Activated T-cell treated with anti-CD3 and anti-CD28 coated beads, Interleukin-2, amount 50 U/mL, for 1 hour (primary cell): ENCODE data around the gene TXLNG.
"Not testable (repeated sequence)": the region's sequence is repeated elsewhere in the genome, so short reads cannot be mapped to it uniquely, and the experiment has no call there.

Source experiments
- DNase-seq: peaks from one replicate; pipeline ENCODE4 v3.0.0-alpha.2; 2020

The TXLNG gene

GRCh38 chrX:16839219-16839851 lies 53.1 kb downstream of the TXLNG start:
- DNase-seq = no peak

GRCh38 chrX:16839852-16840460 lies 53.7 kb downstream of the TXLNG start:
- DNase-seq = no peak

GRCh38 chrX:16842684-16843083 lies 56.4 kb downstream of the TXLNG start:
- DNase-seq = no peak

GRCh38 chrX:16843208-16843909 lies 57.1 kb downstream of the TXLNG start:
- DNase-seq = no peak

GRCh38 chrX:16845686-16846085 lies 59.4 kb downstream of the TXLNG start:
- DNase-seq = no peak

GRCh38 chrX:16848541-16848940 lies 62.3 kb downstream of the TXLNG start:
- no peak for DNase-seq

GRCh38 chrX:16851421-16851820 lies 65.2 kb downstream of the TXLNG start:
- no peak for DNase-seq

- no peak for DNase-seq
Measured at GRCh38 chrX:16851827-16852226, 65.6 kb downstream of the TXLNG start.

GRCh38 chrX:16852617-16853179 lies 66.4 kb downstream of the TXLNG start:
- no peak for DNase-seq

GRCh38 chrX:16853537-16853936 lies 67.3 kb downstream of the TXLNG start:
- no peak for DNase-seq

GRCh38 chrX:16855363-16856075 lies 69.3 kb downstream of the TXLNG start:
- no peak for DNase-seq

- not testable (repeated sequence) for DNase-seq
Measured at GRCh38 chrX:16856076-16856404, 69.8 kb downstream of the TXLNG start.

GRCh38 chrX:16856744-16857143 lies 70.5 kb downstream of the TXLNG start:
- DNase-seq = no peak

- DNase-seq = no peak
Measured at GRCh38 chrX:16862829-16863228, 76.6 kb downstream of the TXLNG start.

GRCh38 chrX:16867947-16868346 lies 81.7 kb downstream of the TXLNG start:
- no peak for DNase-seq

- no peak for DNase-seq
Measured at GRCh38 chrX:16868920-16869319, 82.7 kb downstream of the TXLNG start.

GRCh38 chrX:16869393-16870094 lies 83.3 kb downstream of the TXLNG start:
- no peak for DNase-seq

GRCh38 chrX:16870095-16870861 lies 84.0 kb downstream of the TXLNG start, which contains the start of gene RBBP7:
TSS of gene RBBP7 (minus strand) at chrX:16870362. CDS start at chrX:16870053, 309 bp downstream.
- DNase-seq = peak; percentile 97

GRCh38 chrX:16870862-16871815 lies 84.9 kb downstream of the TXLNG start:
- no peak for DNase-seq

- DNase-seq = no peak
Measured at GRCh38 chrX:16873106-16873505, 86.8 kb downstream of the TXLNG start.
